ENCODE measurements around the gene ACACA. TPM values are rescaled to one million over a fixed set of nuclear protein-coding genes. Genes with fewer than 3 reads are reported as not detected.

ACACA gene
- total and polyA plus RNA-seq, 2 donors (not counting 1 experiment from before 2014, with no cell fraction given): 4.8 to 26.2 TPM

GRCh38 chr17:37118366-37119137 is 288.1 kb downstream of the ACACA start:
- DNase-seq: no peak
- Mint-ChIP-seq H3K4me3 (no peak overlapping the region), H3K27ac (no peak overlapping the region), H3K9me3 (ENCODE audit: insufficient read depth) (no peaks in the 10 kb centered on the region), H3K4me1 (peaks cover 2% of the 10 kb centered on the region), H3K27me3 (no peaks in the 10 kb centered on the region)
- ChIA-PET CTCF (interaction anchor here (0.5 kb wide), 1 partner anchor 560 kb away, joined by 4 read pairs; no protein-coding TSS in a partner anchor), POLR2A (no interaction called here)
- H3K36me3 ChIP-seq (replicated peaks in 1 of 2; ENCODE audit: control extremely low read depth in 1 of 2, control insufficient read depth in 1 of 2, extremely low read depth in 1 of 2, insufficient read depth in 2 of 2, low read length in 1 of 2): peaks cover 0 to 8% of the 10 kb centered on the region in 2 experiments
- no peak overlapping the region for H3K27ac ChIP-seq (ENCODE audit: low read length in 2 of 2)
- no peak overlapping the region for H2AFZ ChIP-seq (ENCODE audit: insufficient read depth, low read depth, low read length, poor library complexity, severe bottlenecking)
- no peaks in the 10 kb centered on the region for H3K27me3 ChIP-seq (replicated peaks in 1 of 4; ENCODE audit: control extremely low read depth in 1 of 4, control insufficient read depth in 3 of 4, insufficient read depth in 4 of 4, low read length in 3 of 4)
- no peak overlapping the region for H3K9ac ChIP-seq (ENCODE audit: low read length)
- no peak overlapping the region for H3K4me2 ChIP-seq (replicated peaks; ENCODE audit: low read depth, low read length, poor library complexity, severe bottlenecking)
- H3K4me1 ChIP-seq (ENCODE audit: control insufficient read depth in 2 of 2, insufficient read depth in 2 of 2, low read length in 2 of 2): no peaks in the 10 kb centered on the region
- H3K9me3 ChIP-seq (ENCODE audit: control extremely low read depth in 1 of 3, control insufficient read depth in 2 of 3, insufficient read depth in 1 of 3, low read length in 2 of 3): no peaks in the 10 kb centered on the region
- no peak for ATAC-seq (ENCODE audit: low read depth)
- no peak overlapping the region for H3K4me3 ChIP-seq (ENCODE audit: control extremely low read depth in 1 of 5, extremely low read depth in 1 of 5, insufficient read depth in 1 of 5, low read depth in 2 of 5, low read length in 4 of 5)
- 100% methylated on average over 2 of the region's 3 CpGs for WGBS (ENCODE audit: insufficient coverage)
- TF ChIP-seq CTCF (IDR thresholded peaks at IDR 0.05): no peak
- TF ChIP-seq EZH2 (IDR thresholded peaks at IDR 0.05; ENCODE audit: borderline replicate concordance, insufficient read depth, low read depth, low read length, poor library complexity, severe bottlenecking): no peak
- no peaks in the 10 kb centered on the region for H4K20me1 ChIP-seq (ENCODE audit: control insufficient read depth, insufficient read depth, low read length, poor library complexity, severe bottlenecking)
- intact Hi-C loops (cut with micrococcal nuclease): no loop called here
- no peaks in the 10 kb centered on the region for H3K79me2 ChIP-seq (ENCODE audit: control insufficient read depth, insufficient read depth, low read length)

GRCh38 chr17:37117373-37118142 is 289.1 kb downstream of the ACACA start:
- TF ChIP-seq CTCF (IDR thresholded peaks at IDR 0.05): no peak
- TF ChIP-seq EZH2 (IDR thresholded peaks at IDR 0.05; ENCODE audit: borderline replicate concordance, insufficient read depth, low read depth, low read length, poor library complexity, severe bottlenecking): no peak
- no peaks in the 10 kb centered on the region for H3K4me1 Mint-ChIP-seq
- H3K4me3 Mint-ChIP-seq: no peak overlapping the region
- no CpG with 5 or more reads among the region's 7 CpGs for WGBS (ENCODE audit: insufficient coverage)
- no peaks in the 10 kb centered on the region for H3K4me1 ChIP-seq (ENCODE audit: control insufficient read depth in 2 of 2, insufficient read depth in 2 of 2, low read length in 2 of 2)
- no peak overlapping the region for H3K9ac ChIP-seq (ENCODE audit: low read length)
- H3K27me3 Mint-ChIP-seq: no peaks in the 10 kb centered on the region
- no peaks in the 10 kb centered on the region for H3K9me3 ChIP-seq (ENCODE audit: control extremely low read depth in 1 of 3, control insufficient read depth in 2 of 3, insufficient read depth in 1 of 3, low read length in 2 of 3)
- H3K36me3 ChIP-seq (replicated peaks in 1 of 2; ENCODE audit: control extremely low read depth in 1 of 2, control insufficient read depth in 1 of 2, extremely low read depth in 1 of 2, insufficient read depth in 2 of 2, low read length in 1 of 2): peaks cover 2 to 14% of the 10 kb centered on the region in 2 experiments
- H3K4me3 ChIP-seq (ENCODE audit: control extremely low read depth in 1 of 5, extremely low read depth in 1 of 5, insufficient read depth in 1 of 5, low read depth in 2 of 5, low read length in 4 of 5): no peak overlapping the region
- ChIA-PET CTCF (no interaction called here), POLR2A (no interaction called here)
- no peak for DNase-seq
- H3K4me2 ChIP-seq (replicated peaks; ENCODE audit: low read depth, low read length, poor library complexity, severe bottlenecking): no peak overlapping the region
- H3K27ac ChIP-seq (ENCODE audit: low read length in 2 of 2): no peak overlapping the region
- H4K20me1 ChIP-seq (ENCODE audit: control insufficient read depth, insufficient read depth, low read length, poor library complexity, severe bottlenecking): no peaks in the 10 kb centered on the region
- H3K27me3 ChIP-seq (replicated peaks in 1 of 4; ENCODE audit: control extremely low read depth in 1 of 4, control insufficient read depth in 3 of 4, insufficient read depth in 4 of 4, low read length in 3 of 4): no peaks in the 10 kb centered on the region
- no peaks in the 10 kb centered on the region for H3K9me3 Mint-ChIP-seq (ENCODE audit: insufficient read depth)
- no peak for ATAC-seq (ENCODE audit: low read depth)
- no peaks in the 10 kb centered on the region for H3K79me2 ChIP-seq (ENCODE audit: control insufficient read depth, insufficient read depth, low read length)
- H3K27ac Mint-ChIP-seq: no peak overlapping the region
- H2AFZ ChIP-seq (ENCODE audit: insufficient read depth, low read depth, low read length, poor library complexity, severe bottlenecking): no peak overlapping the region
- intact Hi-C loops (cut with micrococcal nuclease): no loop called here

Data from B cell (primary cell).